ENCODE results near the gene RUSF1. TPM values are rescaled to one million over a fixed set of nuclear protein-coding genes. Genes with fewer than 3 reads are reported as not detected.
A peak's percentile ranks its signal among the peaks of the same experiment; 100 is the strongest.

RUSF1 gene
- total RNA-seq, 2 experiments from 2014 or later = 35.8 to 36.7 TPM

- ChIA-PET CTCF (interaction anchor here (0.7 to 5.1 kb wide), 31 partner anchors 8 to 506 kb away, joined by 3 to 70 read pairs (median 5); partner anchors contain the start of genes FUS, PYCARD, RUSF1 and TGFB1I1), POLR2A (interaction anchor here (1.2 to 4.8 kb wide), 16 partner anchors 12 to 414 kb away, joined by 3 to 26 read pairs (median 6); partner anchors contain the start of genes FUS, RUSF1, ZNF267 and ZNF843)
- Mint-ChIP-seq H3K9me3 (no peaks in the 10 kb centered on the region), H3K4me3 (peak overlapping the region; percentile 91), H3K27ac (peak overlapping the region; percentile 97), H3K36me3 (ENCODE audit: low read depth) (peaks cover 32% of the 10 kb centered on the region), H3K27me3 (no peaks in the 10 kb centered on the region), H3K4me1 (ENCODE audit: low read depth) (peaks cover 38% of the 10 kb centered on the region)
- TF ChIP-seq, protein P1, sequence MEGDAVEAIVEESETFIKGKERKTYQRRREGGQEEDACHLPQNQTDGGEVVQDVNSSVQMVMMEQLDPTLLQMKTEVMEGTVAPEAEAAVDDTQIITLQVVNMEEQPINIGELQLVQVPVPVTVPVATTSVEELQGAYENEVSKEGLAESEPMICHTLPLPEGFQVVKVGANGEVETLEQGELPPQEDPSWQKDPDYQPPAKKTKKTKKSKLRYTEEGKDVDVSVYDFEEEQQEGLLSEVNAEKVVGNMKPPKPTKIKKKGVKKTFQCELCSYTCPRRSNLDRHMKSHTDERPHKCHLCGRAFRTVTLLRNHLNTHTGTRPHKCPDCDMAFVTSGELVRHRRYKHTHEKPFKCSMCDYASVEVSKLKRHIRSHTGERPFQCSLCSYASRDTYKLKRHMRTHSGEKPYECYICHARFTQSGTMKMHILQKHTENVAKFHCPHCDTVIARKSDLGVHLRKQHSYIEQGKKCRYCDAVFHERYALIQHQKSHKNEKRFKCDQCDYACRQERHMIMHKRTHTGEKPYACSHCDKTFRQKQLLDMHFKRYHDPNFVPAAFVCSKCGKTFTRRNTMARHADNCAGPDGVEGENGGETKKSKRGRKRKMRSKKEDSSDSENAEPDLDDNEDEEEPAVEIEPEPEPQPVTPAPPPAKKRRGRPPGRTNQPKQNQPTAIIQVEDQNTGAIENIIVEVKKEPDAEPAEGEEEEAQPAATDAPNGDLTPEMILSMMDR (IDR thresholded peaks at IDR 0.05) = no peak
- ATAC-seq (peak; percentile 84), DNase-seq (peak; percentile 100)
- intact Hi-C loops (cut with micrococcal nuclease) = loop anchor here (10.0 kb wide), 1 partner anchor 405 kb away; no protein-coding TSS in a partner anchor
Observed at GRCh38 chr16:31459687-31460581, 48.3 kb downstream of the RUSF1 start.

DNA sequence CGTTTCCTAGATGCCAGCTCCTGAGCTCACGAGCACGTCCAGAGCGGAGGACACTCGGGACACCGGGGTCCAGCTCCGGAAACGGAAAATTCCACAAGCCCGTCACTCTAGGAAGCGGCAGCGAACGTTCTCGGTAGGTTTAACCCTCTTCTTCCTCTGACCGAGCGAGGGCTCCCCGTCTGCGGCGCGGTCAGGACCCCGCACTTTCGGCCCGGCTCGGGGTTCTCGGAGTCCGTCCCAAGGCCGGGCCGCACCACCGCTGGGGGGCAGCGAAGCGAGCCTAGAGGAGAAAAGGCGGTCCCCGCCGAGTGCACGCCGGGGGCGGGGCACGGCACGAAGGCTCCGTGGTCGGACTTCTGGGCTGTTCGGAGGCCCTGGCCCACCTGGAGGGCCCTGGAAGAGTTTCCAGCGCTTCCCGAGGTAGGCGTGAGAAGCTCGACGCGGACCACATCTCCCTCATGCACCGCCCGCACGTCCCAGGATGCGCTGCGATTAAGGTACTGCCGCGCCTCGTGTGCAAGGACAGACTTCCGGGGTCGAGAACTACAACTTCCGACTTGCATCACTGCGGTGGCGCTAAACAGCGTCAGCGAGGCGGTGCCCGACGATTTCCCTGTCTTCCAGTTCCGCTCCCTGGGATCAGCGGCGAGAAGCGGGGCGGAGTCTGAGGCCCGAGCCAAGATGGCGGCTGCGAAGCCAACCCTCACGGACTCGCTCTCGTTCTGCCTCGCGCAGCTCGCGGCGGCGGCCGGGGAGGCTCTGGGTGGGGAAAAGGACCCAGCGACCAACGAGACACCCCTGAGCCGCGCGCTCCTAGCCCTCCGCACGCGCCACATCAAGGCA is 49.1 kb downstream of the RUSF1 start, which contains the start of gene ARMC5:
Gene ARMC5 (plus strand): TSS at position 658 of the 843 bp plus-strand sequence. CDS start 24 bp downstream, at position 682.
- TF ChIP-seq, protein P1 (IDR thresholded peaks at IDR 0.05) = peak; percentile 73
- Mint-ChIP-seq H3K9me3 (no peaks in the 10 kb centered on the region), H3K36me3 (ENCODE audit: low read depth) (peaks cover 29% of the 10 kb centered on the region), H3K27ac (peak within 1 kb of the TSS; percentile 97), H3K27me3 (no peaks in the 10 kb centered on the region), H3K4me3 (peak within 1 kb of the TSS; percentile 91), H3K4me1 (ENCODE audit: low read depth) (peaks cover 39% of the 10 kb centered on the region)
- DNase-seq (peak; percentile 98), ATAC-seq (peak; percentile 77)
- CTCF ChIA-PET = interaction anchor here (0.9 to 5.1 kb wide), 19 partner anchors 8 to 505 kb away, joined by 3 to 70 read pairs (median 7); partner anchors contain the start of genes RUSF1, TGFB1I1, ZNF267 and ZNF646
- POLR2A ChIA-PET = interaction anchor here (0.5 to 4.8 kb wide), 24 partner anchors 11 to 502 kb away, joined by 3 to 26 read pairs (median 4); partner anchors contain the start of genes FUS, PYDC1, RUSF1 and SETD1A
- intact Hi-C loops (cut with micrococcal nuclease) = loop anchor here (10.0 kb wide), 1 partner anchor 406 kb away; no protein-coding TSS in a partner anchor

DNA sequence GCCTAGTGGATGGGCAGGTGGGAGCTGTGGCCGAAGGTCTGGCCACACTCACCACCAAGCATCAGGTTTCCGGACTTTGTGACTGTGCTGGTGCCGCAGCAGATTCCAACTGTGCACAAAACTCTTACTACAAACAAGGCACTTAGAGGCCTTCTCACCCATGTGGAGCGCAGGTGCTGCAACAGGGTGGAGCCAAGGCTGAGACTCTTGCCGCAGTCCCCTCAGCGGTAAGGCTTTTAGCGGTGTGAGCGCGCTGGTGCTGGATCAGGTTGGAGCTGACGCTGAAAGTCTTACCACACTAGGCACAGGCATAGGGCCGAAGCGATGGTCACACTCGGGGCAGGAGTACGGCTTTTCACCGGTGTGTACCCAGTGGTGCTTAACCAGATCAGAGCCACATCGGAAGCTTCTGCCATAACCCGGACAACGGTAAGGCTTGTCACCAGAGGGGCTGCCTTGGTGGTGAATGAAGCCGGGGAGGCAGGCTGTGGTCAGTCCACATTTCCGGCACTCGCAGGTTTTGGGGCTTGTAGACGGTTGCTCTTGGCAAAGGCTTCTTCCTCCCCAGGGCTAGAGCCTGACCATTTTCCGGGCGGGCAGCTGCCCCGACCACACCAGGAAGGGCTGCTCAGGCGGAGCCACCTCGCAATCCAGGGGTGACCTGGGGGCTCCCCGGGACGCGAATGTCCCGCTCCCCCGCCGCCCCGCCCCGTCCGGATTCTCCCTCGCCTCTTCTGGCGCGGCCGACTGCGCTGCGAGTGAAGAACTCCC is 49.9 kb downstream of the RUSF1 start:
- Mint-ChIP-seq H3K27me3 (no peaks in the 10 kb centered on the region), H3K27ac (peak overlapping the region; percentile 97), H3K4me1 (ENCODE audit: low read depth) (peaks cover 44% of the 10 kb centered on the region), H3K36me3 (ENCODE audit: low read depth) (peaks cover 33% of the 10 kb centered on the region), H3K9me3 (no peaks in the 10 kb centered on the region), H3K4me3 (peak overlapping the region; percentile 89)
- DNase-seq (peak; percentile 77), ATAC-seq (peak; percentile 3)
- TF ChIP-seq, protein P1 (IDR thresholded peaks at IDR 0.05) = no peak
- CTCF ChIA-PET = interaction anchor here (0.7 to 5.1 kb wide), 11 partner anchors 10 to 414 kb away, joined by 3 to 70 read pairs (median 5); partner anchors contain the start of genes TGFB1I1, ZNF646, ZNF668 and ZNF843
- intact Hi-C loops (cut with micrococcal nuclease) = loop anchor here (10.0 kb wide), 1 partner anchor 407 kb away; no protein-coding TSS in a partner anchor
- POLR2A ChIA-PET = interaction anchor here (0.5 to 4.8 kb wide), 27 partner anchors 10 to 501 kb away, joined by 3 to 26 read pairs (median 4); partner anchors contain the start of genes FUS, PYDC1, RUSF1 and SETD1A

DNA sequence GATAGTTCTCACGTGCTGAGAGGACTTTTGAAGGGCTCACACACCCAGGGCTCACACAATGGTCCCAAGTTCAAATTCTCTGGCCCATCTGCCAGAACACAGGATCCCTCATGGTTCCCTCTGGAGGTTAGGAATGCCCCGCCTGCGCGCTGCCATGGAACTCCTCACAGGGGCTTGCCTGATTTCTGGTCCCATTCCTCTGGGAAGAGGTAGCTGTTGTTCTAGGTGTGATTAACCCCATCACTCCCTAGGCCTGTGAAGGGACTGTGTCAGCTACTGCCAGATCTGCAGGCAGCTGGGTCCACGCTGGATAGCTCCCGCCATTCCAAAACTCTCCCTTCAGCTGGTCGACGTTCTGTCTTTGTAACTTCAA is 51.2 kb downstream of the RUSF1 start:
- TF ChIP-seq, protein P1 (IDR thresholded peaks at IDR 0.05) = no peak
- ChIA-PET POLR2A (interaction anchor here (1.7 to 4.8 kb wide), 5 partner anchors 20 to 413 kb away, joined by 3 to 26 read pairs (median 6); partner anchors contain the start of gene FUS), CTCF (interaction anchor here (1.3 to 5.1 kb wide), 5 partner anchors 14 to 412 kb away, joined by 3 to 70 read pairs (median 17); partner anchors contain the start of genes TGFB1I1 and ZNF843)
- no peak overlapping the region for H3K27ac Mint-ChIP-seq
- H3K9me3 Mint-ChIP-seq = no peaks in the 10 kb centered on the region
- H3K36me3 Mint-ChIP-seq (ENCODE audit: low read depth) = peaks cover 33% of the 10 kb centered on the region
- no peaks in the 10 kb centered on the region for H3K27me3 Mint-ChIP-seq
- peaks cover 49% of the 10 kb centered on the region for H3K4me1 Mint-ChIP-seq (ENCODE audit: low read depth)
- ATAC-seq (no peak), DNase-seq (no peak)
- intact Hi-C loops (cut with micrococcal nuclease) = loop anchor here (10.0 kb wide), 1 partner anchor 408 kb away; no protein-coding TSS in a partner anchor
- peak overlapping the region; percentile 89 for H3K4me3 Mint-ChIP-seq
